K562 (cell line): ENCODE data around the gene SDR42E2. TPM values are rescaled to one million over a fixed set of nuclear protein-coding genes. Genes with fewer than 3 reads are reported as not detected.
A peak's percentile ranks its signal among the peaks of the same experiment; 100 is the strongest.

Source experiments
- CHAMP1 ChIP-seq: fragments of 450-650 bp; IDR thresholded peaks from 2 replicates; pipeline ENCODE4 v1.6.1; 2016; ENCODE audit warnings: mild to moderate bottlenecking
- COPS2 ChIP-seq: fragments of 450-650 bp; conservative IDR thresholded peaks from 2 replicates; pipeline ENCODE4 v1.6.1; 2016; ENCODE audit warnings: mild to moderate bottlenecking, moderate library complexity
- EZH2 ChIP-seq: IDR thresholded peaks from 2 replicates; pipeline ENCODE4 v1.6.1; 2012; ENCODE audit warnings: low read depth, mild to moderate bottlenecking, inconsistent platforms, low read length, borderline replicate concordance
- GMEB1 ChIP-seq: fragments of 250-450 bp; sonication (Bioruptor Pico); IDR thresholded peaks from 2 replicates; pipeline ENCODE4 v1.4.0; 2020; ENCODE audit warnings: mild to moderate bottlenecking
- MAFK ChIP-seq: IDR thresholded peaks from 2 replicates; pipeline ENCODE4 v1.6.1; 2011; ENCODE audit warnings: low read length, improper control_type of control experiment
- MTF1 ChIP-seq: fragments of 250-450 bp; sonication (Bioruptor Pico); IDR thresholded peaks from 2 replicates; pipeline ENCODE4 v1.9.0; 2021; ENCODE audit warnings: moderate library complexity, mild to moderate bottlenecking, inconsistent platforms, borderline replicate concordance
- NELFE ChIP-seq: IDR thresholded peaks from 2 replicates; pipeline ENCODE4 v1.6.1; 2011; ENCODE audit warnings: mild to moderate bottlenecking; ENCODE audit not compliant: insufficient read depth, insufficient read length
- PKNOX1 ChIP-seq: fragments of 450-650 bp; IDR thresholded peaks from 2 replicates; pipeline ENCODE4 v1.6.1; 2016
- SLC30A9 ChIP-seq: fragments of 250-450 bp; sonication (Bioruptor Pico); IDR thresholded peaks from 2 replicates; pipeline ENCODE4 v1.8.0; 2022; ENCODE audit warnings: mild to moderate bottlenecking, moderate library complexity
- SPI1 ChIP-seq: IDR thresholded peaks from 2 replicates; pipeline ENCODE4 v1.6.1; 2011; ENCODE audit warnings: low read depth, low read length, control low read depth, borderline replicate concordance
- ZBED1 ChIP-seq: IDR thresholded peaks from 2 replicates; pipeline ENCODE4 v1.6.1; 2014
- ZNF318 ChIP-seq, 2 experiments: fragments of 450-650 bp; IDR thresholded peaks; 2 replicates each; pipeline ENCODE4 v1.6.1; 2016; ENCODE audit warnings: mild to moderate bottlenecking in 2 of 2, borderline replicate concordance in 1 of 2, low read depth in 1 of 2, moderate library complexity in 1 of 2
- ZNF354B ChIP-seq: fragments of 250-450 bp; sonication (Bioruptor Pico); IDR thresholded peaks from 2 replicates; pipeline ENCODE4 v1.4.0; 2020
- ZNF644 ChIP-seq: fragments of 200-800 bp; sonication (Bioruptor generic); IDR thresholded peaks from 2 replicates; pipeline ENCODE4 v1.6.1; 2016; ENCODE audit warnings: low read depth, missing genetic modification characterization, missing compliant biosample characterization
- polyA plus RNA-seq, 8 experiments: library from polyadenylated mRNA; depleted of rRNA in 4 of 8; stranded (reverse) in 5 of 8; unstranded in 3 of 8; fragments of >200 nt; fragmentation: Nextera tagmentation in 2 of 8; fragmentation: Illumina TruSeq in 1 of 8; extraction: Ambion mirVana in 2 of 8; extraction: Trizol in 1 of 8; gene quantifications; 2 replicates each; pipeline versions ENCODE4 v1.2.1 to v1.2.3, GENCODE V29; 2011 to 2014; ENCODE audit warnings: inconsistent platforms in 1 of 8, missing spikeins in 1 of 8
- total RNA-seq, 7 experiments: library from RNA; depleted of rRNA in 6 of 7; stranded (reverse); fragments of >200 nt in 6 of 7; fragmentation: Illumina TruSeq in 2 of 7; extraction: Trizol in 2 of 7; gene quantifications; 2 replicates each; pipeline versions ENCODE4 v1.2.1 to v1.2.3, GENCODE V29; 2011 to 2021; ENCODE audit warnings: low replicate concordance in 1 of 7

SDR42E2 gene
- total and polyA plus RNA-seq, 9 of the 15 experiments (the other 6 are each of a cell fraction or from before 2014, with no cell fraction given): 0.03 to 0.07 (median 0.04) TPM; not detected in 4

- TF ChIP-seq MTF1 (CRISPR knock-in tag) (no peak), ZNF318 (IDR thresholded peaks at IDR 0.05; ENCODE audit: borderline replicate concordance in 1 of 2, low read depth in 1 of 2) (no peak), ZNF354B (CRISPR knock-in tag) (no peak), CHAMP1 (no peak), SLC30A9 (CRISPR knock-in tag) (no peak), COPS2 (no peak), GMEB1 (CRISPR knock-in tag) (0 out of 2 replicates have a peak, but pooled peaks have one; percentile 14), MAFK (no peak), NELFE (no peak), ZBED1 (no peak), PKNOX1 (peak; percentile 56; the same call in 1 of the 2 replicates), SPI1 (0 out of 2 replicates have a peak, but pooled peaks have one; percentile 43), ZNF644 (tag) (no peak), EZH2 (no peak)
Observed at GRCh38 chr16:22190776-22191531, 28.6 kb downstream of the SDR42E2 start (continued).
